GM12872 (cell line): ENCODE results near the gene GPR142.

Experiments
- CTCF ChIP-seq: IDR thresholded peaks from 3 replicates; pipeline ENCODE4 v1.5.1; 2011; ENCODE audit warnings: low read depth, mild to moderate bottlenecking, low read length, moderate library complexity; ENCODE audit not compliant: insufficient read depth

GPR142 gene

DNA sequence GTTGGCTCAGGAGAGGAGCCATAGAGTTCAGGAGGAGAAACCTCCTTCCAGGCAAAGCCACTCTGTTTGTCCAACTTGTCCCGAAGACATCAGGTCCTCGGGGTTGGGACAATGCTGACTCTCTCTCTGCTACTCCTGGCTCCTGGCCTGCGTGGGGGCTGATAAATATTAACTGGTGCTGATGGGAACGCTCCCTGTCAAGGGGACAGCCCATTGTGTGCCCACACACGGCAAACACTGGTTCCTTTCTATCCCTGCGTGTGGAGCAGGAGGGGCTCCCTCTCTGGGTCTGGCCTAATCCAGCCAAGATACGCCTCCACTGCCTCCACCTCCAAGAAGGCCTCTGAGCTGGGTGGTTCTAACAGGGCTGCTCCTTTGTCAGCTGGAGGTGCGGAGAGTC is 36.9 kb upstream of the GPR142 start:
- TF ChIP-seq CTCF, result no peak

DNA sequence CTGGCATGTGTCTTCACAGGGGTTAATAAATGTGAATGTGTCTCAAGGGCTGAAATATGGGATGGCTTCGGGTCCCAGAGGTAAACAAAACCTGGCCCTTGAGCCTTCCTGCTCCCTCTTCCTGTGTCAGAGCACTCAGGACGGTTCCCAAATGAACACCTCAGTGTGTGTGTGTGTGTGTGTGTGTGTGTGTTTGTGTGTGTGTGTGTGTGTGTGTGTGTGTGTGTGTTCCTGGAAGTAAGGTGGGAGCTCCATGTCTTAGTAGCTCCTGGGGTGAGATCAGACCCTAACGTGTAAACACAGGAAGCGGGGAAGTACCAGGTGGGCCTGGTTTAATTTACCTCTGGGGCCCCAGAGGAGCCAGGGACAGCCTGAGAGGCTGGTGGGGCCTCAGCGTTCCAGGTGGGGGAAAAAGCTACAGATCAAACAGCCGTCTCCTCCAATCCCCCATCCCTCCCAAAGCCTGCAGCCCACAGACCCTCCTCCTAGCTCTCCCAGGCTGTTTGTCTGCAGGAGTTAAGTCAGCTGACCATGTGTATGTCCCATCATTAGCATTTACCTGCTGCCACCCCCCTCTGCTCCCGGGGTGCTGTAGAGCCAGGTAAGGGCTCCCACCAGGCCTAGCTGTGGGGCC is 35.2 kb upstream of the GPR142 start:
- no peak for TF ChIP-seq CTCF

GRCh38 chr17:74332763-74333283 is 34.5 kb upstream of the GPR142 start:
- TF ChIP-seq CTCF, result no peak

GRCh38 chr17:74334393-74335039 is 32.8 kb upstream of the GPR142 start:
- TF ChIP-seq CTCF, result no peak

DNA sequence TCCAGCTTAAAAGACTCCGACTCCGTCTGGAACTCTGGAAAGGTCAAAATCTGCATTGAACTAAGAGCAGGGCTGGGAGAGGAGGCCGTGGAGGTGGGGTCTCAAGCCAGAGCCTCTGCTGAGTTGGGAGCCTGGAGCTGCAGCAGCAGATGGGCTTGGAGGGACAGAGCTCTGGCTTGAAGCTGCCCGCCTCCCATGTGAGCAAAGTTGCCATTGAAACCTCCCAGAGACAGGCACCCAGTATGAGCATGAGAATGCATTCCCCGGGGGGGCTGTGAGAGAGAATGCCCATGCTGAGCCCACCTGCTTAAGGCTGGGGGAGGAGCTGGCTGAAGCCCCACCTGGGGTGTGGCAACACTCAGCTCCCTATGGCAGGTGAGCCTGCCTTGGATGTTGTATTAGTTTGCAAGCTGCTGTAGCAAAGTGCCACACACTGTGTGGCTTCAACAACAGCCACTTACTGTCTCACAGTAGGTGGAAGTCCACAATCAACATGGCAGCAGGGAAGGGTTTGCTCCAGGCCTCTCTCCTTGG is 31.7 kb upstream of the GPR142 start:
- TF ChIP-seq CTCF, result no peak

GRCh38 chr17:74336307-74336706 is 31.0 kb upstream of the GPR142 start:
- no peak for TF ChIP-seq CTCF

- no peak for TF ChIP-seq CTCF
Observed at GRCh38 chr17:74337834-74338500, 29.3 kb upstream of the GPR142 start.
